SH-SY5Y (cell line): ENCODE results near the gene TPTE2.

ENCODE experiments used
- GATA2 ChIP-seq: IDR thresholded peaks from 2 replicates; pipeline ENCODE4 v1.6.1; 2011; ENCODE audit warnings: mild to moderate bottlenecking, low read depth, low read length
- GATA3 ChIP-seq: IDR thresholded peaks from 2 replicates; pipeline ENCODE4 v1.6.1; 2011; ENCODE audit warnings: low read depth, mild to moderate bottlenecking, low read length, moderate library complexity

GRCh38 chr13:19572280-19572679, 10.9 kb upstream of the TPTE2 start:
- TF ChIP-seq GATA3 (no peak), GATA2 (no peak)
